ENCODE results near the gene MTA2. TPM values are rescaled to one million over a fixed set of nuclear protein-coding genes. Genes with fewer than 3 reads are reported as not detected.

The MTA2 gene
- total RNA-seq, 2 donors from 2014 or later: 26.2 to 29.3 TPM

GRCh38 chr11:62610403-62610802 is 8.7 kb upstream of the MTA2 start:
- 84 to 92% methylated on average over 5 to 6 of the region's 6 CpGs for WGBS, 2 donors
- H3K9me3 ChIP-seq: no peaks in the 10 kb centered on the region
- peaks cover 22% of the 10 kb centered on the region for H3K4me1 ChIP-seq
- ATAC-seq: no peak
- H3K4me3 ChIP-seq: no peak overlapping the region
- no peak for DNase-seq
- intact Hi-C loops (cut with DNase I): no loop called here
- no peak overlapping the region for H3K27ac ChIP-seq
- no peaks in the 10 kb centered on the region for H3K36me3 ChIP-seq (replicated peaks in 1 of 2; ENCODE audit: insufficient read depth in 1 of 2, low read depth in 2 of 2)
- TF ChIP-seq, protein P1, sequence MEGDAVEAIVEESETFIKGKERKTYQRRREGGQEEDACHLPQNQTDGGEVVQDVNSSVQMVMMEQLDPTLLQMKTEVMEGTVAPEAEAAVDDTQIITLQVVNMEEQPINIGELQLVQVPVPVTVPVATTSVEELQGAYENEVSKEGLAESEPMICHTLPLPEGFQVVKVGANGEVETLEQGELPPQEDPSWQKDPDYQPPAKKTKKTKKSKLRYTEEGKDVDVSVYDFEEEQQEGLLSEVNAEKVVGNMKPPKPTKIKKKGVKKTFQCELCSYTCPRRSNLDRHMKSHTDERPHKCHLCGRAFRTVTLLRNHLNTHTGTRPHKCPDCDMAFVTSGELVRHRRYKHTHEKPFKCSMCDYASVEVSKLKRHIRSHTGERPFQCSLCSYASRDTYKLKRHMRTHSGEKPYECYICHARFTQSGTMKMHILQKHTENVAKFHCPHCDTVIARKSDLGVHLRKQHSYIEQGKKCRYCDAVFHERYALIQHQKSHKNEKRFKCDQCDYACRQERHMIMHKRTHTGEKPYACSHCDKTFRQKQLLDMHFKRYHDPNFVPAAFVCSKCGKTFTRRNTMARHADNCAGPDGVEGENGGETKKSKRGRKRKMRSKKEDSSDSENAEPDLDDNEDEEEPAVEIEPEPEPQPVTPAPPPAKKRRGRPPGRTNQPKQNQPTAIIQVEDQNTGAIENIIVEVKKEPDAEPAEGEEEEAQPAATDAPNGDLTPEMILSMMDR (IDR thresholded peaks at IDR 0.05): no peak
- no peak for TF ChIP-seq POLR2A (IDR thresholded peaks at IDR 0.05)
- no peaks in the 10 kb centered on the region for H3K27me3 ChIP-seq

DNA sequence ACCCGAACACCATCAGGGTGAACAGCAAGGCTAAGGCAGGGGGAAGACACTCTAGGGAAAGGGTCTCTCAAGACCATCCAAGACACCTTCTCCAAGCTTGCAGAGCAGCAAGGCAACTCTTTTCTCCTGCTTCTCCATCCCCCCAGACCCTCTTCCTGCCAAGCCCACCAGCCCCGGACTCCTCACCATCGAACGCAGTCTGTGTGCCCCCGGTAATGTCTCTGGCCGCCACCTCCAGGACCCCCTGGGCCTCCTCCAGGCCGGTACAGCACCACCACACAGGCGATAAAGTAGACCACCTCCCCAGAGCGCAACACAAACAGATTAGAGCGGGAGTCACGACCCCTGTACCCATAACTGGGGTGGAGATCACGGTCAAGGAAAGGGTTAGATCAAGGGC is 7.1 kb upstream of the MTA2 start:
- WGBS, 2 donors: 87 to 92% methylated on average over 7 to 12 of the region's 12 CpGs
- H3K9me3 ChIP-seq: no peaks in the 10 kb centered on the region
- no peaks in the 10 kb centered on the region for H3K36me3 ChIP-seq (replicated peaks in 1 of 2; ENCODE audit: insufficient read depth in 1 of 2, low read depth in 2 of 2)
- H3K4me3 ChIP-seq: no peak overlapping the region
- intact Hi-C loops (cut with DNase I): no loop called here
- ATAC-seq (no peak), DNase-seq (no peak)
- H3K27me3 ChIP-seq: no peaks in the 10 kb centered on the region
- H3K4me1 ChIP-seq: peaks cover 22% of the 10 kb centered on the region
- TF ChIP-seq, protein P1 (IDR thresholded peaks at IDR 0.05): no peak
- TF ChIP-seq POLR2A (IDR thresholded peaks at IDR 0.05): no peak
- no peak overlapping the region for H3K27ac ChIP-seq

DNA sequence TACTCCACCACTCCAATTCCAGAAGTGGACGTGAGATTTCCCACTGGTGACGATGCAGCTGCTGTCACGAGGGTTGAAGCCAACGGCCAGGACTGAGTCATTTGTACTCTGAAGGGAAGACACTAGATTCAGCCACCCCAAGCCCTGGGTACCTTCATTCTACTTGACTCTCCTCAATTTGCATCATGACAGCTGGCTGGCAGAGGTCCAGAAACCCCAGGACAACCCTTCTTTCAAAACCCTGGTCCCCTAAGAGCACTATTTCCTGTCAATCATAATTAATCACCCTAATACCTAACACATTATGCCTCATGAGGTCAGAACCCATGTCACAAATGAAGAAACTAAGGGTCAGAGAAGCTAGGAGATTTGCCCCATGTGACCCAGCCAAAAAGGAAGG is 6.0 kb upstream of the MTA2 start:
- H3K4me3 ChIP-seq: no peak overlapping the region
- peaks cover 16% of the 10 kb centered on the region for H3K4me1 ChIP-seq
- H3K27me3 ChIP-seq: no peaks in the 10 kb centered on the region
- H3K36me3 ChIP-seq (replicated peaks in 1 of 2; ENCODE audit: insufficient read depth in 1 of 2, low read depth in 2 of 2): no peaks in the 10 kb centered on the region
- no peak overlapping the region for H3K27ac ChIP-seq
- TF ChIP-seq, protein P1 (IDR thresholded peaks at IDR 0.05): no peak
- TF ChIP-seq POLR2A (IDR thresholded peaks at IDR 0.05): no peak
- H3K9me3 ChIP-seq: no peaks in the 10 kb centered on the region
- no peak for ATAC-seq
- 87 to 96% methylated on average over 3 to 4 of the region's 4 CpGs for WGBS, 2 donors
- intact Hi-C loops (cut with DNase I): no loop called here
- DNase-seq: no peak

DNA sequence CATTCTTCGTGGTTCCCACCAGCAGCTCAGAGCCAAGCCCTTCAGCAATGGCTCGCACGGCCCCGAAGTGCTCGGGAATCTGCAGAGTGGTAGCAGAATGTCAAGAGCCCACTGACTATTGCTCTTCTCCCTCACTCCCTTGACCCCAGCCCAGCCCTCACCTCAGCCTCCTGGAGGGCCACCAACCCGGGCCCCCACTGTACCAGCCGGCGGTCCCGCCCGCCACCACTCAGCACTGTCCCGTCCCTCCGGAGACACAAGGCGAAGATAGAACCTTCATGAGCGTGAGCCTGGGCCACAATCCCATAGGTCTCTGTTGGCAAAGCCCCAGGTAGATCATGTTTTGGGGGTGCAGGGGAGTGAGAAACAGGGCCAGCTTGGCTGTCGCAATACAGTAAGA is 4.2 kb upstream of the MTA2 start:
- Histone ChIP-seq H3K9me3 (no peaks in the 10 kb centered on the region), H3K27me3 (no peaks in the 10 kb centered on the region), H3K36me3 (replicated peaks in 1 of 2; ENCODE audit: insufficient read depth in 1 of 2, low read depth in 2 of 2) (no peaks in the 10 kb centered on the region), H3K27ac (no peak overlapping the region), H3K4me3 (no peak overlapping the region), H3K4me1 (peaks cover 14% of the 10 kb centered on the region)
- ATAC-seq (no peak), DNase-seq (no peak)
- 94 to 97% methylated on average over 7 to 15 of the region's 15 CpGs for WGBS, 2 donors
- TF ChIP-seq, protein P1 (IDR thresholded peaks at IDR 0.05): no peak
- no peak for TF ChIP-seq POLR2A (IDR thresholded peaks at IDR 0.05)
- intact Hi-C loops (cut with DNase I): no loop called here

DNA sequence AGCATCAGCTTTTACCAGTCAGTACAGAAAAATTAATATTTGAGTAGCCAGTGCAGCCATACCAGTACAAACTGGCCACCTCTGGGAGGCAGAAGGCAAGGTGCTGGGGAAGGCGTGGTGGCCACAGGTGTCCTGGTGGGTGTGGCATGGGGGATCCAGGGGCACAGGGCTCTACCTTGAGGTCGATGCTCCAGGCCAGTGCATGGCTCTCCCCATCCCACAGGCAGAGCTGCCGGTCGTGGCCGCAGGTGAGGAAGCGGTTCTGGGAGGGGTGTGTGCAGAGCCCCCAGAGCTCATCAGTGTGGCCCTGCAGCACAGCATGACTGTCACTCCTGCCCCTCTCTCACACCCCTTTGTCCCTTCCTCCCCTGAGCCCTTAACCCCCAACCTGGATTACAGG is 3.8 kb upstream of the MTA2 start:
- no peak overlapping the region for H3K27ac ChIP-seq
- no peak for TF ChIP-seq POLR2A (IDR thresholded peaks at IDR 0.05)
- TF ChIP-seq, protein P1 (IDR thresholded peaks at IDR 0.05): no peak
- no peak overlapping the region for H3K4me3 ChIP-seq
- 89 to 91% methylated on average over 5 to 6 of the region's 6 CpGs for WGBS, 2 donors
- H3K27me3 ChIP-seq: no peaks in the 10 kb centered on the region
- ATAC-seq: no peak
- DNase-seq: no peak
- H3K9me3 ChIP-seq: no peaks in the 10 kb centered on the region
- H3K4me1 ChIP-seq: peaks cover 17% of the 10 kb centered on the region
- intact Hi-C loops (cut with DNase I): no loop called here
- H3K36me3 ChIP-seq (replicated peaks in 1 of 2; ENCODE audit: insufficient read depth in 1 of 2, low read depth in 2 of 2): no peaks in the 10 kb centered on the region

Measured in body of pancreas (tissue), 4 donors.